GM18873 (cell line): Measurements from ENCODE around the gene PPFIA2.

Experiments used
- ATAC-seq: cut with Tn5 transposase; IDR thresholded peaks from one replicate; pipeline ENCODE4 v1.9.1; 2021; ENCODE audit warnings: mild to moderate bottlenecking, moderate library complexity, moderate number of reproducible peaks; ENCODE audit not compliant: unreplicated experiment, low FRiP score

The PPFIA2 gene

GRCh38 chr12:81465876-81466275 is 293.3 kb downstream of the PPFIA2 start:
- ATAC-seq = no peak

GRCh38 chr12:81465191-81465590 is 294.0 kb downstream of the PPFIA2 start:
- no peak for ATAC-seq

- ATAC-seq = no peak
Measured at GRCh38 chr12:81461163-81461562, 298.0 kb downstream of the PPFIA2 start.

- no peak for ATAC-seq
Measured at GRCh38 chr12:81450920-81451739, 308.0 kb downstream of the PPFIA2 start.

GRCh38 chr12:81441629-81442028 is 317.5 kb downstream of the PPFIA2 start:
- no peak for ATAC-seq

GRCh38 chr12:81440001-81440400 is 319.1 kb downstream of the PPFIA2 start:
- no peak for ATAC-seq

GRCh38 chr12:81439344-81439743 is 319.8 kb downstream of the PPFIA2 start:
- no peak for ATAC-seq

- ATAC-seq = no peak
Measured at GRCh38 chr12:81417056-81417455, 342.1 kb downstream of the PPFIA2 start.

GRCh38 chr12:81416571-81416970 is 342.6 kb downstream of the PPFIA2 start:
- ATAC-seq = no peak

- no peak for ATAC-seq
Measured at GRCh38 chr12:81414441-81414840, 344.7 kb downstream of the PPFIA2 start.

GRCh38 chr12:81412940-81413339 is 346.2 kb downstream of the PPFIA2 start:
- no peak for ATAC-seq

GRCh38 chr12:81403348-81403747 is 355.8 kb downstream of the PPFIA2 start:
- no peak for ATAC-seq

- ATAC-seq = no peak
Measured at GRCh38 chr12:81401241-81401640, 357.9 kb downstream of the PPFIA2 start.

- ATAC-seq = no peak
Measured at GRCh38 chr12:81400024-81400423, 359.1 kb downstream of the PPFIA2 start.

- ATAC-seq = no peak
Measured at GRCh38 chr12:81395431-81395830, 363.7 kb downstream of the PPFIA2 start.

GRCh38 chr12:81389550-81390099 is 369.5 kb downstream of the PPFIA2 start:
- no peak for ATAC-seq

- ATAC-seq = no peak
Measured at GRCh38 chr12:81386101-81386500, 373.0 kb downstream of the PPFIA2 start.

GRCh38 chr12:81381951-81382350 is 377.2 kb downstream of the PPFIA2 start:
- no peak for ATAC-seq

- ATAC-seq = no peak
Measured at GRCh38 chr12:81378601-81379285, 380.4 kb downstream of the PPFIA2 start.

- no peak for ATAC-seq
Measured at GRCh38 chr12:81377771-81378170, 381.4 kb downstream of the PPFIA2 start.

- no peak for ATAC-seq
Measured at GRCh38 chr12:81375969-81376368, 383.2 kb downstream of the PPFIA2 start.

- no peak for ATAC-seq
Measured at GRCh38 chr12:81370456-81370855, 388.7 kb downstream of the PPFIA2 start.
